A549 (cell line): ENCODE results near the gene KIF5C. TPM values are rescaled to one million over a fixed set of nuclear protein-coding genes. Genes with fewer than 3 reads are reported as not detected.

Experiments used
- ATAC-seq, 2 experiments: fragments of 200-7000 bp in 1 of 2; fragments of >200 bp in 1 of 2; cut with Nextera tagmentation in 1 of 2; cut with Tn5 transposase in 1 of 2; 3 replicates each; pipeline versions ENCODE4 v1.8.0 to v1.9.1; 2018 to 2020; ENCODE audit warnings: mild to moderate bottlenecking in 1 of 2, moderate library complexity in 1 of 2
- CTCF ChIA-PET: fragments of 300-600 bp; sonication (Branson Sonifier 250); formaldehyde crosslinking; extraction: SDS; loops from one replicate; lab custom pipeline; 2021; ENCODE audit warnings: antibody characterized with exemption, inconsistent platforms; lab: Yijun Ruan, JAX
- POLR2A ChIA-PET: fragments of 350-600 bp; formaldehyde crosslinking; extraction: SDS; loops from one replicate; lab custom pipeline; 2021; ENCODE audit warnings: antibody characterized with exemption, inconsistent platforms; lab: Yijun Ruan, JAX
- DNase-seq, 2 experiments: peaks; one replicate each; pipeline versions ENCODE4 v3.0.0 to v3.0.0-alpha.2; 2011 to 2016; ENCODE audit warnings: low read depth in 1 of 2, low spot score in 1 of 2
- FAIRE-seq: peaks from 2 replicates; lab custom pipeline; 2011; peaks lifted over from hg19 to GRCh38; lab: Jason Lieb, UNC
- H3K27ac ChIP-seq, 2 experiments: fragments of >200 bp; sonication (Bioruptor Twin); formaldehyde crosslinking; 3 replicates each; pipeline ENCODE4 v1.5.1; 2016 to 2017
- H3K4me1 ChIP-seq: fragments of >200 bp; sonication (Bioruptor Twin); formaldehyde crosslinking; 3 replicates; pipeline ENCODE4 v1.6.1; 2016
- H3K4me2 ChIP-seq: fragments of >200 bp; sonication (Bioruptor Twin); formaldehyde crosslinking; 3 replicates; pipeline ENCODE4 v1.6.1; 2016
- H3K4me3 ChIP-seq: fragments of >200 bp; sonication (Bioruptor Twin); formaldehyde crosslinking; 3 replicates; pipeline ENCODE4 v1.5.1; 2016
- H3K9me3 ChIP-seq: fragments of >200 bp; sonication (Bioruptor Twin); formaldehyde crosslinking; 3 replicates; pipeline ENCODE4 v1.6.1; 2016
- BCL3 ChIP-seq: fragments of >200 bp; sonication (Bioruptor Twin); formaldehyde crosslinking; IDR thresholded peaks from 3 replicates; pipeline ENCODE4 v1.6.1; 2016
- BHLHE40 ChIP-seq: IDR thresholded peaks from 2 replicates; pipeline ENCODE4 v1.6.1; 2012; ENCODE audit warnings: low read depth, low read length, inconsistent platforms
- CEBPB ChIP-seq, 2 experiments: fragments of >200 bp in 1 of 2; sonication (Bioruptor Twin) in 1 of 2; formaldehyde crosslinking in 1 of 2; IDR thresholded peaks; 2 replicates each; pipeline ENCODE4 v1.6.1; 2012 to 2016
- CHD2 ChIP-seq: fragments of 150-350 bp; IDR thresholded peaks from 2 replicates; pipeline ENCODE4 v1.6.1; 2014; ENCODE audit warnings: low read length; ENCODE audit not compliant: partially characterized antibody
- EP300 ChIP-seq, 2 experiments: fragments of >200 bp; sonication (Bioruptor Twin); formaldehyde crosslinking; IDR thresholded peaks; 2 replicates in 1 of 2; 3 replicates in 1 of 2; pipeline ENCODE4 v1.6.1; 2016 to 2017
- FOSL2 ChIP-seq, 2 experiments: fragments of 450-650 bp in 1 of 2; fragments of >200 bp in 1 of 2; sonication (Bioruptor Twin) in 1 of 2; formaldehyde crosslinking; IDR thresholded peaks; 2 replicates each; pipeline versions ENCODE4 v1.5.0 to v1.6.1; 2016 to 2020; ENCODE audit warnings: mild to moderate bottlenecking in 1 of 2, moderate library complexity in 1 of 2
- GATA3 ChIP-seq: IDR thresholded peaks from 2 replicates; pipeline ENCODE4 v1.6.1; 2012; ENCODE audit warnings: borderline replicate concordance
- HDAC2 ChIP-seq: fragments of 200-600 bp; sonication (generic); IDR thresholded peaks from 2 replicates; pipeline ENCODE4 v1.6.1; 2016
- HES2 ChIP-seq: fragments of >200 bp; sonication (Bioruptor Twin); formaldehyde crosslinking; IDR thresholded peaks from 2 replicates; pipeline ENCODE4 v1.6.1; 2016
- HMGXB4 ChIP-seq: fragments of 250-450 bp; sonication (Bioruptor Pico); IDR thresholded peaks from 2 replicates; pipeline ENCODE4 v1.5.0; 2021; ENCODE audit warnings: mild to moderate bottlenecking, moderate library complexity, borderline replicate concordance
- HOXA7 ChIP-seq: fragments of 250-450 bp; sonication (Bioruptor Pico); IDR thresholded peaks from 2 replicates; pipeline ENCODE4 v1.5.0; 2020; ENCODE audit warnings: mild to moderate bottlenecking, moderate library complexity
- HOXB13 ChIP-seq: fragments of 250-450 bp; sonication (Bioruptor Pico); IDR thresholded peaks from 2 replicates; pipeline ENCODE4 v1.5.0; 2020; ENCODE audit warnings: low read depth, mild to moderate bottlenecking, moderate library complexity
- JUNB ChIP-seq: fragments of >200 bp; sonication (Bioruptor Twin); formaldehyde crosslinking; IDR thresholded peaks from 2 replicates; pipeline ENCODE4 v1.6.1; 2016
- MAFK ChIP-seq: fragments of 450-650 bp; IDR thresholded peaks from 2 replicates; pipeline ENCODE4 v1.6.1; 2014; ENCODE audit not compliant: partially characterized antibody
- MAX ChIP-seq: IDR thresholded peaks from 2 replicates; pipeline ENCODE4 v1.6.1; 2012
- MAZ ChIP-seq: fragments of 150-350 bp; IDR thresholded peaks from 2 replicates; pipeline ENCODE4 v1.6.1; 2014; ENCODE audit warnings: antibody characterized with exemption, low read depth, low read length, borderline replicate concordance
- NFE2L2 ChIP-seq: fragments of 150-350 bp; conservative IDR thresholded peaks from 2 replicates; pipeline ENCODE4 v1.6.1; 2014; ENCODE audit warnings: low read length
- PBX3 ChIP-seq: IDR thresholded peaks from 2 replicates; pipeline ENCODE4 v1.6.1; 2012
- PHF8 ChIP-seq: fragments of 200-600 bp; sonication (generic); IDR thresholded peaks from 2 replicates; pipeline ENCODE4 v1.6.1; 2016; ENCODE audit warnings: low read depth, mild to moderate bottlenecking, antibody characterized with exemption, moderate library complexity, borderline replicate concordance
- RCOR1 ChIP-seq: fragments of 150-350 bp; IDR thresholded peaks from 2 replicates; pipeline ENCODE4 v1.6.1; 2014; ENCODE audit warnings: antibody characterized with exemption, low read length, low read depth
- REST ChIP-seq: fragments of 200-600 bp; sonication (generic); IDR thresholded peaks from 2 replicates; pipeline ENCODE4 v1.6.1; 2016; ENCODE audit warnings: antibody characterized with exemption, mild to moderate bottlenecking, moderate library complexity
- RFX5 ChIP-seq: fragments of 450-650 bp; IDR thresholded peaks from 2 replicates; pipeline ENCODE4 v1.7.1; 2014; ENCODE audit warnings: antibody characterized with exemption, mild to moderate bottlenecking, moderate library complexity
- RNF2 ChIP-seq: fragments of 200-600 bp; sonication (generic); IDR thresholded peaks from 2 replicates; pipeline ENCODE4 v1.6.1; 2016; ENCODE audit warnings: low read depth, mild to moderate bottlenecking, antibody characterized with exemption, moderate library complexity, borderline replicate concordance
- SMC3 ChIP-seq: fragments of >200 bp; sonication (Bioruptor Twin); formaldehyde crosslinking; IDR thresholded peaks from 3 replicates; pipeline ENCODE4 v1.6.1; 2018; ENCODE audit warnings: inconsistent platforms
- TP53 ChIP-seq: fragments of 250-450 bp; sonication (Bioruptor Pico); IDR thresholded peaks from 2 replicates; pipeline ENCODE4 v1.5.0; 2021; ENCODE audit warnings: mild to moderate bottlenecking, moderate library complexity
- ZNF302 ChIP-seq: fragments of 250-450 bp; sonication (Bioruptor Pico); IDR thresholded peaks from 2 replicates; pipeline ENCODE4 v1.9.0; 2021; ENCODE audit warnings: inconsistent platforms, mild to moderate bottlenecking, moderate library complexity
- ZSCAN20 ChIP-seq: fragments of 250-450 bp; sonication (Bioruptor Pico); IDR thresholded peaks from 2 replicates; pipeline ENCODE4 v1.8.0; 2022; ENCODE audit warnings: mild to moderate bottlenecking, moderate library complexity
- WGBS: methylation state at CpG from one replicate; pipeline ENCODE4 v1.1.6; 2017; ENCODE audit errors: missing lambda C conversion rate; 5-methylcytosine and 5-hydroxymethylcytosine counted together
- polyA plus RNA-seq, 4 experiments: library from polyadenylated mRNA; depleted of rRNA in 3 of 4; stranded (reverse); fragments of >200 nt; fragmentation: RNase III in 1 of 4; extraction: RNeasy Plus Mini Kit Qiagen cat#74134 plus additional on column Dnase treatment in 1 of 4; gene quantifications; 2 replicates in 3 of 4; 3 replicates in 1 of 4; pipeline ENCODE4 v1.2.3, GENCODE V29; 2011 to 2017

The KIF5C gene
- polyA plus RNA-seq, 2 of the 4 experiments (the other 2 are of a cell fraction) = 0.27 to 0.30 TPM

- no peak for TF ChIP-seq REST
- no peak for TF ChIP-seq CEBPB (IDR thresholded peaks at IDR 0.05)
- TF ChIP-seq BHLHE40 = no peak
- TF ChIP-seq BCL3 = no peak
- no peak for TF ChIP-seq RCOR1
- no peak for TF ChIP-seq MAX
- TF ChIP-seq MAFK = no peak
- TF ChIP-seq PBX3 = no peak
- no peak for TF ChIP-seq SMC3
- TF ChIP-seq FOSL2 (IDR thresholded peaks at IDR 0.05) = no peak
- TF ChIP-seq FOSL2 (CRISPR knock-in tag; IDR thresholded peaks at IDR 0.05) = no peak
- no peak for TF ChIP-seq JUNB
Observed at GRCh38 chr2:148993351-148993750, 118.3 kb downstream of the KIF5C start (continued).

GRCh38 chr2:148994341-148994740, 119.3 kb downstream of the KIF5C start:
- FAIRE-seq = no peak

GRCh38 chr2:148996805-148997204, 121.8 kb downstream of the KIF5C start:
- POLR2A ChIA-PET = no interaction called here
- no peaks in the 10 kb centered on the region for H3K4me1 ChIP-seq
- WGBS = 23% methylated on average over 6 of the region's 6 CpGs
- no peak overlapping the region for H3K4me3 ChIP-seq
- no peak overlapping the region for H3K4me2 ChIP-seq
- ATAC-seq (no peak), DNase-seq (no peak), FAIRE-seq (no peak)
- no peaks in the 10 kb centered on the region for H3K9me3 ChIP-seq
- no peak overlapping the region for H3K27ac ChIP-seq
- CTCF ChIA-PET = no interaction called here
- no peak for TF ChIP-seq HES2
- TF ChIP-seq PBX3 = no peak
- no peak for TF ChIP-seq HOXB13 (CRISPR knock-in tag)
- no peak for TF ChIP-seq ZSCAN20 (CRISPR knock-in tag)
- TF ChIP-seq ZNF302 (CRISPR knock-in tag) = no peak
- no peak for TF ChIP-seq EP300 (IDR thresholded peaks at IDR 0.05)
- no peak for TF ChIP-seq GATA3
- TF ChIP-seq RFX5 = no peak
- TF ChIP-seq CHD2 = no peak
- no peak for TF ChIP-seq JUNB
- TF ChIP-seq RNF2 = no peak
- no peak for TF ChIP-seq MAZ
- no peak for TF ChIP-seq TP53 (CRISPR knock-in tag)
- TF ChIP-seq HDAC2 = no peak

More at GRCh38 chr2:148994341-148994740, 119.3 kb downstream of the KIF5C start:
- no peak for DNase-seq
- Histone ChIP-seq H3K9me3 (no peaks in the 10 kb centered on the region), H3K4me1 (no peaks in the 10 kb centered on the region)
- CTCF ChIA-PET = interaction anchor here (0.7 to 1.3 kb wide), 4 partner anchors 16 to 567 kb away, joined by 4 to 5 read pairs (median 4); no protein-coding TSS in a partner anchor
- TF ChIP-seq SMC3 (no peak), HOXA7 (no peak), NFE2L2 (no peak), PHF8 (no peak), HMGXB4 (no peak)
- TF ChIP-seq, all 56 proteins: peak for 0
- no peak for ATAC-seq
- Histone ChIP-seq H3K27ac (no peak overlapping the region), H3K4me3 (no peak overlapping the region), H3K4me2 (no peak overlapping the region)
- WGBS = 40% methylated on average over 8 of the region's 8 CpGs
- POLR2A ChIA-PET = interaction anchor here (0.7 kb wide), 1 partner anchor 345 kb away, joined by 3 read pairs; no protein-coding TSS in a partner anchor
